ENCODE results near the gene FAM228B. TPM values are rescaled to one million over a fixed set of nuclear protein-coding genes. Genes with fewer than 3 reads are reported as not detected.
"Not testable (repeated sequence)": the region's sequence is repeated elsewhere in the genome, so short reads cannot be mapped to it uniquely, and the experiment has no call there.

Gene FAM228B
- total and polyA plus RNA-seq, 2 donors (not counting 1 experiment from before 2014, with no cell fraction given) = 9.8 to 47.2 TPM

- H2AFZ ChIP-seq (ENCODE audit: insufficient read depth, low read depth, low read length, poor library complexity, severe bottlenecking); H3K79me2 ChIP-seq (ENCODE audit: control insufficient read depth, insufficient read depth, low read length); H3K9ac ChIP-seq (ENCODE audit: low read length); CTCF ChIA-PET; H3K9me3 ChIP-seq (ENCODE audit: control extremely low read depth in 1 of 3, control insufficient read depth in 2 of 3, insufficient read depth in 1 of 3, low read length in 2 of 3); H4K20me1 ChIP-seq (ENCODE audit: control insufficient read depth, insufficient read depth, low read length, poor library complexity, severe bottlenecking); H3K4me2 ChIP-seq (replicated peaks; ENCODE audit: low read depth, low read length, poor library complexity, severe bottlenecking); H3K27ac ChIP-seq (ENCODE audit: low read length in 2 of 2); DNase-seq; H3K27ac Mint-ChIP-seq; H3K4me3 ChIP-seq (ENCODE audit: control extremely low read depth in 1 of 5, extremely low read depth in 1 of 5, insufficient read depth in 1 of 5, low read depth in 2 of 5, low read length in 4 of 5); H3K4me3 Mint-ChIP-seq; intact Hi-C loops (cut with micrococcal nuclease); H3K4me1 ChIP-seq (ENCODE audit: control insufficient read depth in 2 of 2, insufficient read depth in 2 of 2, low read length in 2 of 2); H3K27me3 ChIP-seq (replicated peaks in 1 of 4; ENCODE audit: control extremely low read depth in 1 of 4, control insufficient read depth in 3 of 4, insufficient read depth in 4 of 4, low read length in 3 of 4); H3K9me3 Mint-ChIP-seq (ENCODE audit: insufficient read depth); H3K27me3 Mint-ChIP-seq; H3K4me1 Mint-ChIP-seq; POLR2A ChIA-PET; H3K36me3 ChIP-seq (replicated peaks in 1 of 2; ENCODE audit: control extremely low read depth in 1 of 2, control insufficient read depth in 1 of 2, extremely low read depth in 1 of 2, insufficient read depth in 2 of 2, low read length in 1 of 2); ATAC-seq (ENCODE audit: low read depth): not testable (repeated sequence)
- 96% methylated on average over 14 of the region's 17 CpGs for WGBS (ENCODE audit: insufficient coverage)
Measured at GRCh38 chr2:24095171-24095677, 28.0 kb upstream of the FAM228B start.

- H3K27me3 ChIP-seq (replicated peaks in 1 of 4; ENCODE audit: control extremely low read depth in 1 of 4, control insufficient read depth in 3 of 4, insufficient read depth in 4 of 4, low read length in 3 of 4); H3K36me3 ChIP-seq (replicated peaks in 1 of 2; ENCODE audit: control extremely low read depth in 1 of 2, control insufficient read depth in 1 of 2, extremely low read depth in 1 of 2, insufficient read depth in 2 of 2, low read length in 1 of 2); H3K27ac ChIP-seq (ENCODE audit: low read length in 2 of 2); H3K9me3 Mint-ChIP-seq (ENCODE audit: insufficient read depth); H2AFZ ChIP-seq (ENCODE audit: insufficient read depth, low read depth, low read length, poor library complexity, severe bottlenecking); H3K4me3 ChIP-seq (ENCODE audit: control extremely low read depth in 1 of 5, extremely low read depth in 1 of 5, insufficient read depth in 1 of 5, low read depth in 2 of 5, low read length in 4 of 5); ATAC-seq (ENCODE audit: low read depth); H3K27ac Mint-ChIP-seq; POLR2A ChIA-PET; H3K4me3 Mint-ChIP-seq; H3K79me2 ChIP-seq (ENCODE audit: control insufficient read depth, insufficient read depth, low read length); intact Hi-C loops (cut with micrococcal nuclease); H3K9me3 ChIP-seq (ENCODE audit: control extremely low read depth in 1 of 3, control insufficient read depth in 2 of 3, insufficient read depth in 1 of 3, low read length in 2 of 3); H3K4me2 ChIP-seq (replicated peaks; ENCODE audit: low read depth, low read length, poor library complexity, severe bottlenecking); CTCF ChIA-PET; DNase-seq; H3K27me3 Mint-ChIP-seq; H4K20me1 ChIP-seq (ENCODE audit: control insufficient read depth, insufficient read depth, low read length, poor library complexity, severe bottlenecking); H3K9ac ChIP-seq (ENCODE audit: low read length): not testable (repeated sequence)
- peaks cover 18 to 22% of the 10 kb centered on the region in 2 donors for H3K4me1 ChIP-seq (ENCODE audit: control insufficient read depth in 2 of 2, insufficient read depth in 2 of 2, low read length in 2 of 2)
- WGBS (ENCODE audit: insufficient coverage) = no CpG with 5 or more reads among the region's 2 CpGs
- H3K4me1 Mint-ChIP-seq = peaks cover 22% of the 10 kb centered on the region
Measured at GRCh38 chr2:24100732-24101131, 22.5 kb upstream of the FAM228B start.

Data from B cell (primary cell).